Naive B cell (primary cell): ENCODE measurements around the gene SALL2. TPM values are rescaled to one million over a fixed set of nuclear protein-coding genes. Genes with fewer than 3 reads are reported as not detected.
"Not testable (repeated sequence)": the region's sequence is repeated elsewhere in the genome, so short reads cannot be mapped to it uniquely, and the experiment has no call there.

ENCODE experiments used
- ATAC-seq, 2 donors: fragments of 150-1000 bp; cut with Tn5 transposase; 2 replicates each; pipeline ENCODE4 v1.10.0; 2021; ENCODE audit warnings: low read depth in 2 of 2, mild to moderate bottlenecking in 2 of 2, moderate library complexity in 2 of 2
- DNase-seq: peaks from one replicate; pipeline ENCODE4 v3.0.0; 2022
- H3K27ac Mint-ChIP-seq, 6 donors: one replicate each; pipeline ENCODE4 v1.8.0; 2020 to 2022; ENCODE audit warnings: mild to moderate bottlenecking in 6 of 6, mixed read lengths in 6 of 6, moderate library complexity in 5 of 6, inconsistent platforms in 2 of 6
- H3K27me3 Mint-ChIP-seq, 3 donors: one replicate each; pipeline ENCODE4 v1.8.0; 2021 to 2022; ENCODE audit warnings: mixed read lengths in 3 of 3, mild to moderate bottlenecking in 1 of 3
- H3K36me3 Mint-ChIP-seq, 2 donors: one replicate each; pipeline ENCODE4 v1.8.0; 2020 to 2022; ENCODE audit warnings: mixed read lengths in 2 of 2, inconsistent platforms in 1 of 2, mild to moderate bottlenecking in 1 of 2
- H3K4me1 Mint-ChIP-seq, 3 donors: one replicate each; pipeline ENCODE4 v1.8.0; 2020 to 2022; ENCODE audit warnings: mixed read lengths in 3 of 3, inconsistent platforms in 1 of 3, mild to moderate bottlenecking in 1 of 3, moderate library complexity in 1 of 3
- H3K4me3 Mint-ChIP-seq, 8 donors: one replicate each; pipeline ENCODE4 v1.8.0; 2020 to 2022; ENCODE audit warnings: mild to moderate bottlenecking in 8 of 8, mixed read lengths in 8 of 8, moderate library complexity in 8 of 8, inconsistent platforms in 2 of 8
- H3K9me3 Mint-ChIP-seq, 7 donors: one replicate each; pipeline ENCODE4 v1.8.0; 2020 to 2022; ENCODE audit warnings: mixed read lengths in 7 of 7, mild to moderate bottlenecking in 5 of 7, inconsistent platforms in 2 of 7, moderate library complexity in 1 of 7
- polyA plus RNA-seq, 6 donors: library from polyadenylated mRNA; unstranded; fragments of 300-500 nt; fragmentation: Illumina TruSeq; gene quantifications; one replicate each; pipeline ENCODE4 v1.2.3, GENCODE V29; 2021; ENCODE audit warnings: low read depth in 6 of 6

SALL2 gene
- polyA plus RNA-seq, result 1 to 10 TPM in 1 of 6 donors, under 1 TPM in 3, not detected in 2; 0.17 to 1.1 (median 0.53) TPM

- Mint-ChIP-seq H3K4me3 (peak within 1 kb of the TSS; percentile 75 to 95 (median 84)), H3K9me3 (peaks cover 0 to 1% (median 0%) of the 10 kb centered on the region in 7 donors), H3K27ac (peak within 1 kb of the TSS in 3 of 6 donors; percentile 78 to 88 (median 83)), H3K4me1 (peaks cover 11 to 14% (median 13%) of the 10 kb centered on the region in 3 donors), H3K27me3 (peaks cover 4 to 28% (median 18%) of the 10 kb centered on the region in 3 donors), H3K36me3 (no peaks in the 10 kb centered on the region)
- ATAC-seq (peak; percentile 56 to 58), DNase-seq (peak; percentile 13)
Observed at GRCh38 chr14:21525962-21526671, at the start of gene SALL2. TSS of gene SALL2 (minus strand) at chr14:21526346. CDS start at chr14:21526127, 219 bp downstream.

GRCh38 chr14:21575661-21576060, 49.5 kb upstream of the SALL2 start:
- ATAC-seq (no peak), DNase-seq (no peak)
- H3K4me1 Mint-ChIP-seq, result no peaks in the 10 kb centered on the region
- H3K27me3 Mint-ChIP-seq, result peaks cover 20 to 33% (median 33%) of the 10 kb centered on the region in 3 donors
- no peak overlapping the region for H3K27ac Mint-ChIP-seq
- H3K4me3 Mint-ChIP-seq, result no peak overlapping the region
- no peaks in the 10 kb centered on the region for H3K36me3 Mint-ChIP-seq
- H3K9me3 Mint-ChIP-seq, result peaks cover 0 to 12% (median 6%) of the 10 kb centered on the region in 7 donors

- Mint-ChIP-seq H3K36me3 (no peaks in the 10 kb centered on the region), H3K9me3 (peaks cover 0 to 12% (median 7%) of the 10 kb centered on the region in 7 donors), H3K4me1 (no peaks in the 10 kb centered on the region), H3K27me3 (peaks cover 32 to 41% (median 32%) of the 10 kb centered on the region in 3 donors), H3K27ac (no peak overlapping the region), H3K4me3 (no peak overlapping the region)
- ATAC-seq, result no peak
- DNase-seq, result no peak
Observed at GRCh38 chr14:21572604-21573003, 46.5 kb upstream of the SALL2 start.

GRCh38 chr14:21558703-21559170, 32.6 kb upstream of the SALL2 start:
- H3K27me3 Mint-ChIP-seq, result peaks cover 0 to 8% (median 5%) of the 10 kb centered on the region in 3 donors
- no peak overlapping the region for H3K4me3 Mint-ChIP-seq
- peaks cover 5 to 7% (median 6%) of the 10 kb centered on the region in 3 donors for H3K4me1 Mint-ChIP-seq
- no peaks in the 10 kb centered on the region for H3K36me3 Mint-ChIP-seq
- ATAC-seq (no peak), DNase-seq (no peak)
- H3K27ac Mint-ChIP-seq, result peak overlapping the region in 1 of 6 donors; percentile 13
- no peaks in the 10 kb centered on the region for H3K9me3 Mint-ChIP-seq

GRCh38 chr14:21557084-21557901, 31.1 kb upstream of the SALL2 start:
- peaks cover 5 to 7% (median 6%) of the 10 kb centered on the region in 3 donors for H3K4me1 Mint-ChIP-seq

GRCh38 chr14:21556378-21557083, 30.4 kb upstream of the SALL2 start:
- Mint-ChIP-seq H3K27me3 (peaks cover 0 to 11% (median 9%) of the 10 kb centered on the region in 3 donors), H3K4me1 (peaks cover 5 to 7% (median 6%) of the 10 kb centered on the region in 3 donors), H3K36me3 (no peaks in the 10 kb centered on the region), H3K27ac (no peak overlapping the region), H3K9me3 (no peaks in the 10 kb centered on the region), H3K4me3 (no peak overlapping the region)
- ATAC-seq (no peak), DNase-seq (no peak)

More at GRCh38 chr14:21557084-21557901, 31.1 kb upstream of the SALL2 start:
- peak; percentile 74 for ATAC-seq
- H3K27ac Mint-ChIP-seq, result peak overlapping the region in 4 of 6 donors; percentile 11 to 95 (median 46)
- H3K9me3 Mint-ChIP-seq, result no peaks in the 10 kb centered on the region
- peak; percentile 71 for DNase-seq
- no peaks in the 10 kb centered on the region for H3K36me3 Mint-ChIP-seq
- H3K4me3 Mint-ChIP-seq, result peak overlapping the region in 5 of 8 donors; percentile 13 to 67 (median 41)
- peaks cover 0 to 11% (median 9%) of the 10 kb centered on the region in 3 donors for H3K27me3 Mint-ChIP-seq

GRCh38 chr14:21553266-21553665, 27.1 kb upstream of the SALL2 start:
- Mint-ChIP-seq H3K27ac (no peak overlapping the region), H3K9me3 (no peaks in the 10 kb centered on the region), H3K4me1 (peaks cover 5 to 7% (median 6%) of the 10 kb centered on the region in 3 donors), H3K36me3 (no peaks in the 10 kb centered on the region), H3K4me3 (no peak overlapping the region), H3K27me3 (peaks cover 0 to 17% (median 9%) of the 10 kb centered on the region in 3 donors)
- DNase-seq, result no peak
- no peak for ATAC-seq

GRCh38 chr14:21544588-21544987, 18.4 kb upstream of the SALL2 start:
- not testable (repeated sequence) for H3K36me3 Mint-ChIP-seq, H3K4me1 Mint-ChIP-seq, H3K9me3 Mint-ChIP-seq, ATAC-seq, H3K27ac Mint-ChIP-seq, H3K4me3 Mint-ChIP-seq, DNase-seq
- peaks cover 14 to 25% (median 23%) of the 10 kb centered on the region in 3 donors for H3K27me3 Mint-ChIP-seq

GRCh38 chr14:21543963-21544362, 17.8 kb upstream of the SALL2 start:
- H3K4me1 Mint-ChIP-seq, result no peaks in the 10 kb centered on the region
- no peaks in the 10 kb centered on the region for H3K9me3 Mint-ChIP-seq
- H3K4me3 Mint-ChIP-seq, result no peak overlapping the region
- DNase-seq (no peak), ATAC-seq (no peak)
- peak overlapping the region in 1 of 6 donors; percentile 11 for H3K27ac Mint-ChIP-seq
- H3K36me3 Mint-ChIP-seq, result no peaks in the 10 kb centered on the region
- H3K27me3 Mint-ChIP-seq, result peaks cover 20 to 32% (median 29%) of the 10 kb centered on the region in 3 donors

GRCh38 chr14:21543521-21543960, 17.4 kb upstream of the SALL2 start:
- Mint-ChIP-seq H3K36me3 (no peaks in the 10 kb centered on the region), H3K27me3 (peaks cover 24 to 36% (median 33%) of the 10 kb centered on the region in 3 donors), H3K4me1 (no peaks in the 10 kb centered on the region), H3K9me3 (no peaks in the 10 kb centered on the region), H3K4me3 (no peak overlapping the region), H3K27ac (peak overlapping the region in 1 of 6 donors; percentile 11)
- DNase-seq (no peak), ATAC-seq (no peak)

GRCh38 chr14:21541413-21542074, 15.4 kb upstream of the SALL2 start:
- peaks cover 0 to 4% of the 10 kb centered on the region in 2 donors for H3K36me3 Mint-ChIP-seq
- peaks cover 41 to 54% (median 49%) of the 10 kb centered on the region in 3 donors for H3K27me3 Mint-ChIP-seq
- no peaks in the 10 kb centered on the region for H3K9me3 Mint-ChIP-seq
- ATAC-seq (no peak), DNase-seq (no peak)
- no peak overlapping the region for H3K4me3 Mint-ChIP-seq
- no peak overlapping the region for H3K27ac Mint-ChIP-seq
- peaks cover 3 to 8% (median 7%) of the 10 kb centered on the region in 3 donors for H3K4me1 Mint-ChIP-seq

GRCh38 chr14:21539189-21539940, 13.2 kb upstream of the SALL2 start:
- Mint-ChIP-seq H3K4me1 (peaks cover 7 to 13% (median 8%) of the 10 kb centered on the region in 3 donors), H3K27ac (no peak overlapping the region), H3K27me3 (peaks cover 57 to 74% (median 71%) of the 10 kb centered on the region in 3 donors), H3K36me3 (peaks cover 0 to 4% of the 10 kb centered on the region in 2 donors), H3K9me3 (no peaks in the 10 kb centered on the region), H3K4me3 (peak overlapping the region in 1 of 8 donors; percentile 61)
- ATAC-seq (no peak), DNase-seq (no peak)
